H9 (cell line): ENCODE results near the gene MOBP. TPM values are rescaled to one million over a fixed set of nuclear protein-coding genes. Genes with fewer than 3 reads are reported as not detected.

ENCODE experiments used
- DNase-seq: peaks from one replicate; pipeline ENCODE4 v3.0.0-alpha.2; 2017
- H2AFZ ChIP-seq: one replicate; pipeline ENCODE4 v1.6.1; 2013; ENCODE audit warnings: mild to moderate bottlenecking, low read length, control low read depth, moderate library complexity
- H2AK5ac ChIP-seq: 2 replicates; pipeline ENCODE4 v1.6.1; 2013; ENCODE audit warnings: low read length, control low read depth, mixed read lengths; ENCODE audit not compliant: insufficient read length
- H2BK120ac ChIP-seq: one replicate; pipeline ENCODE4 v1.6.1; 2013; ENCODE audit warnings: low read depth, mild to moderate bottlenecking, low read length, control low read depth, inconsistent platforms; ENCODE audit not compliant: poor library complexity, severe bottlenecking
- H2BK12ac ChIP-seq: 2 replicates; pipeline ENCODE4 v1.6.1; 2013; ENCODE audit warnings: low read length, control low read depth, mixed read lengths, low read depth; ENCODE audit not compliant: insufficient read length
- H2BK15ac ChIP-seq: 2 replicates; pipeline ENCODE4 v1.6.1; 2013; ENCODE audit warnings: low read depth, low read length, control low read depth
- H2BK20ac ChIP-seq: one replicate; pipeline ENCODE4 v1.6.1; 2013; ENCODE audit warnings: low read depth, mild to moderate bottlenecking, low read length, control low read depth, inconsistent platforms; ENCODE audit not compliant: poor library complexity, severe bottlenecking
- H2BK5ac ChIP-seq: 2 replicates; pipeline ENCODE4 v1.6.1; 2013; ENCODE audit warnings: low read length, control low read depth, mixed read lengths; ENCODE audit not compliant: insufficient read length
- H3K14ac ChIP-seq: 2 replicates; pipeline ENCODE4 v1.6.1; 2013; ENCODE audit warnings: low read length, control low read depth; ENCODE audit not compliant: insufficient read depth
- H3K18ac ChIP-seq: 2 replicates; pipeline ENCODE4 v1.6.1; 2013; ENCODE audit warnings: low read depth, mild to moderate bottlenecking, mixed read lengths, low read length, control low read depth; ENCODE audit not compliant: insufficient read length
- H3K23ac ChIP-seq: 2 replicates; pipeline ENCODE4 v1.6.1; 2013; ENCODE audit warnings: low read length, control low read depth, mixed read lengths, low read depth; ENCODE audit not compliant: insufficient read length
- H3K23me2 ChIP-seq: 2 replicates; pipeline ENCODE4 v1.6.1; 2013; ENCODE audit warnings: low read depth, mild to moderate bottlenecking, mixed read lengths, low read length, control low read depth; ENCODE audit not compliant: insufficient read length, poor library complexity, severe bottlenecking
- H3K27ac ChIP-seq: 2 replicates; pipeline ENCODE4 v1.5.1; 2013; ENCODE audit warnings: low read length, control low read depth, mixed read lengths, low read depth; ENCODE audit not compliant: insufficient read length
- H3K27me3 ChIP-seq: 2 replicates; pipeline ENCODE4 v1.6.1; 2013; ENCODE audit warnings: low read length, control low read depth, inconsistent platforms; ENCODE audit not compliant: insufficient read depth
- H3K4ac ChIP-seq: 2 replicates; pipeline ENCODE4 v1.6.1; 2013; ENCODE audit warnings: low read depth, mild to moderate bottlenecking, control low read depth, inconsistent platforms, low read length, moderate library complexity
- H3K4me1 ChIP-seq: 2 replicates; pipeline ENCODE4 v1.6.1; 2013; ENCODE audit warnings: low read length, control low read depth, inconsistent platforms; ENCODE audit not compliant: insufficient read depth
- H3K4me2 ChIP-seq: 2 replicates; pipeline ENCODE4 v1.6.1; 2013; ENCODE audit warnings: low read length, control low read depth, mixed read lengths; ENCODE audit not compliant: insufficient read length, insufficient read depth
- H3K56ac ChIP-seq: 2 replicates; pipeline ENCODE4 v1.6.1; 2013; ENCODE audit warnings: low read depth, mild to moderate bottlenecking, mixed read lengths, low read length, control low read depth; ENCODE audit not compliant: insufficient read length
- H3K79me1 ChIP-seq: 2 replicates; pipeline ENCODE4 v1.6.1; 2013; ENCODE audit warnings: low read depth, mild to moderate bottlenecking, moderate library complexity, low read length, control low read depth, inconsistent platforms; ENCODE audit not compliant: insufficient read depth, poor library complexity, severe bottlenecking
- H3K79me2 ChIP-seq: 2 replicates; pipeline ENCODE4 v1.6.1; 2013; ENCODE audit warnings: low read length, control low read depth, inconsistent platforms; ENCODE audit not compliant: insufficient read depth
- H3K9ac ChIP-seq: 2 replicates; pipeline ENCODE4 v1.6.1; 2013; ENCODE audit warnings: low read length, control low read depth, mixed read lengths; ENCODE audit not compliant: insufficient read length; ENCODE audit errors: extremely low read depth
- H3K9me3 ChIP-seq: one replicate; pipeline ENCODE4 v1.6.1; 2013; ENCODE audit warnings: low read depth, low read length, inconsistent platforms; ENCODE audit not compliant: control insufficient read depth
- H3T11ph ChIP-seq: one replicate; pipeline ENCODE4 v1.6.1; 2013; ENCODE audit warnings: mild to moderate bottlenecking, low read length, control low read depth, inconsistent platforms
- H4K20me1 ChIP-seq: one replicate; pipeline ENCODE4 v1.6.1; 2013; ENCODE audit not compliant: control insufficient read depth, insufficient read length, insufficient read depth
- H4K5ac ChIP-seq: 2 replicates; pipeline ENCODE4 v1.6.1; 2013; ENCODE audit warnings: low read depth, mild to moderate bottlenecking, mixed read lengths, low read length, control low read depth; ENCODE audit not compliant: insufficient read length
- H4K8ac ChIP-seq: replicated peaks from 2 replicates; pipeline ENCODE4 v1.6.1; 2013; ENCODE audit warnings: low read length, control low read depth, mixed read lengths, low read depth; ENCODE audit not compliant: insufficient read length
- H4K91ac ChIP-seq: 2 replicates; pipeline ENCODE4 v1.6.1; 2013; ENCODE audit warnings: low read depth, mild to moderate bottlenecking, moderate library complexity, mixed read lengths, low read length, control low read depth; ENCODE audit not compliant: insufficient read length
- H3K27ac Mint-ChIP-seq, 3 experiments: 2 replicates in 2 of 3; 3 replicates in 1 of 3; pipeline ENCODE4 v1.8.0; 2020 to 2021; ENCODE audit warnings: mixed read lengths in 3 of 3, mild to moderate bottlenecking in 1 of 3, moderate library complexity in 1 of 3
- H3K27me3 Mint-ChIP-seq: 2 replicates; pipeline ENCODE4 v1.8.0; 2021; ENCODE audit warnings: low read depth, mild to moderate bottlenecking, moderate library complexity, mixed read lengths
- H3K36me3 Mint-ChIP-seq, 3 experiments: 2 replicates in 2 of 3; 3 replicates in 1 of 3; pipeline ENCODE4 v1.8.0; 2020 to 2021; ENCODE audit warnings: low read depth in 3 of 3, mixed read lengths in 3 of 3; ENCODE audit not compliant: insufficient read depth in 1 of 3
- H3K4me1 Mint-ChIP-seq, 2 experiments: 2 replicates each; pipeline ENCODE4 v1.8.0; 2020; ENCODE audit warnings: mixed read lengths in 2 of 2
- H3K4me3 Mint-ChIP-seq, 2 experiments: 2 replicates in 1 of 2; 3 replicates in 1 of 2; pipeline ENCODE4 v1.8.0; 2020 to 2021; ENCODE audit warnings: mild to moderate bottlenecking in 2 of 2, mixed read lengths in 2 of 2, moderate library complexity in 1 of 2
- H3K9me3 Mint-ChIP-seq, 2 experiments: 2 replicates in 1 of 2; 3 replicates in 1 of 2; pipeline ENCODE4 v1.8.0; 2020; ENCODE audit warnings: mild to moderate bottlenecking in 2 of 2, mixed read lengths in 2 of 2, moderate library complexity in 1 of 2
- CTCF ChIP-seq: fragments of 200-600 bp; sonication (generic); conservative IDR thresholded peaks from 3 replicates; pipeline ENCODE4 v1.8.0; 2021; ENCODE audit warnings: antibody characterized with exemption, mild to moderate bottlenecking
- WGBS: extraction: QIAGEN DNeasy Blood & Tissue Kit; methylation state at CpG from one replicate; pipeline ENCODE4 v1.1.7; 2013; ENCODE audit warnings: missing lambda C conversion rate, low lambda C conversion rate, mixed read lengths; ENCODE audit not compliant: insufficient read length; ENCODE audit errors: extremely low coverage; 5-methylcytosine and 5-hydroxymethylcytosine counted together
- total RNA-seq: library from RNA; stranded (reverse); gene quantifications from 2 replicates; pipeline ENCODE4 v1.2.1, GENCODE V29; 2021

Gene MOBP
- total RNA-seq, 1 experiment from 2014 or later, result not detected

GRCh38 chr3:39419742-39420315, 47.7 kb upstream of the MOBP start:
- Histone ChIP-seq H2BK12ac (no peak overlapping the region), H2BK120ac (no peak overlapping the region), H3K79me1 (no peaks in the 10 kb centered on the region), H3K27me3 (no peaks in the 10 kb centered on the region), H3K9me3 (no peaks in the 10 kb centered on the region), H3K79me2 (no peaks in the 10 kb centered on the region), H4K5ac (no peak overlapping the region), H4K91ac (no peak overlapping the region), H2AFZ (no peak overlapping the region), H4K20me1 (no peaks in the 10 kb centered on the region), H4K8ac (no peak overlapping the region), H3K14ac (no peak overlapping the region), H2BK15ac (no peak overlapping the region), H3K56ac (no peak overlapping the region), H3T11ph (no peak overlapping the region), H2BK20ac (peak overlapping the region; percentile 27), H3K18ac (no peak overlapping the region), H3K23me2 (no peaks in the 10 kb centered on the region), H3K4ac (no peak overlapping the region), H3K27ac (no peak overlapping the region), H3K4me2 (no peak overlapping the region), H3K4me1 (no peaks in the 10 kb centered on the region), H3K9ac (no peak overlapping the region), H3K23ac (no peak overlapping the region), H2BK5ac (no peak overlapping the region), H2AK5ac (no peak overlapping the region)
- no peak overlapping the region for H3K27ac Mint-ChIP-seq
- no CpG with 5 or more reads among the region's 2 CpGs for WGBS
- no peaks in the 10 kb centered on the region for H3K9me3 Mint-ChIP-seq
- peaks cover 19 to 29% of the 10 kb centered on the region in 2 experiments for H3K4me1 Mint-ChIP-seq
- H3K4me3 Mint-ChIP-seq, result no peak overlapping the region
- no peak for TF ChIP-seq CTCF
- no peak for DNase-seq
- H3K36me3 Mint-ChIP-seq, result peaks cover 0 to 5% (median 2%) of the 10 kb centered on the region in 3 experiments; a peak in 3 of 7 replicates
- peaks cover 5% of the 10 kb centered on the region; the same call in 1 of the 2 replicates for H3K27me3 Mint-ChIP-seq
